IMR-90 (cell line): ENCODE data around the gene PTGDR2. TPM values are rescaled to one million over a fixed set of nuclear protein-coding genes. Genes with fewer than 3 reads are reported as not detected.

Experiments used
- ATAC-seq: fragments of 200-7000 bp; cut with Tn5 transposase; 2 replicates; pipeline ENCODE4 v1.9.1; 2020; ENCODE audit warnings: low read depth, mild to moderate bottlenecking, moderate library complexity
- BruUV-seq: library from RNA; stranded (reverse); fragments of 400-500 nt; replicated peaks from 2 replicates; lab custom pipeline; 2021; lab: Mats Ljungman, UMichigan
- CTCF ChIA-PET: fragments of 300-600 bp; formaldehyde crosslinking; extraction: SDS; loops from one replicate; lab custom pipeline; 2021; ENCODE audit warnings: antibody characterized with exemption; lab: Yijun Ruan, JAX
- POLR2A ChIA-PET: fragments of 300-600 bp; sonication (Branson Sonifier 250); formaldehyde crosslinking; loops from one replicate; lab custom pipeline; 2022; ENCODE audit warnings: antibody characterized with exemption; ENCODE audit not compliant: unreplicated experiment; lab: Charles Lee
- DNase-seq: peaks from one replicate; pipeline ENCODE4 v3.0.0; 2013
- H2AFZ ChIP-seq: replicated peaks from 2 replicates; pipeline ENCODE3; 2013; ENCODE audit warnings: low read length, mild to moderate bottlenecking; ENCODE audit not compliant: poor library complexity
- H2AK5ac ChIP-seq: 2 replicates; pipeline ENCODE4 v1.6.1; 2013; ENCODE audit warnings: low read depth, low read length, inconsistent platforms
- H2AK9ac ChIP-seq: replicated peaks from 2 replicates; pipeline ENCODE3; 2013; ENCODE audit warnings: mild to moderate bottlenecking, low read depth, low read length, moderate library complexity; ENCODE audit not compliant: poor library complexity
- H2BK120ac ChIP-seq: 2 replicates; pipeline ENCODE4 v1.6.1; 2013; ENCODE audit warnings: low read depth, low read length, inconsistent platforms
- H2BK15ac ChIP-seq: 3 replicates; pipeline ENCODE4 v1.6.1; 2013; ENCODE audit warnings: low read depth, low read length, inconsistent platforms
- H2BK20ac ChIP-seq: 2 replicates; pipeline ENCODE4 v1.6.1; 2013; ENCODE audit warnings: low read depth, mild to moderate bottlenecking, inconsistent platforms, low read length, moderate library complexity
- H2BK5ac ChIP-seq: 2 replicates; pipeline ENCODE4 v1.6.1; 2013; ENCODE audit warnings: mild to moderate bottlenecking, low read depth, low read length, inconsistent platforms; ENCODE audit not compliant: poor library complexity, severe bottlenecking
- H3K14ac ChIP-seq: replicated peaks from 2 replicates; pipeline ENCODE4 v1.6.1; 2013; ENCODE audit warnings: low read depth, low read length, inconsistent platforms
- H3K18ac ChIP-seq: 2 replicates; pipeline ENCODE4 v1.6.1; 2013; ENCODE audit warnings: low read depth, low read length, control low read depth
- H3K23ac ChIP-seq: 2 replicates; pipeline ENCODE4 v1.6.1; 2013; ENCODE audit warnings: low read depth, low read length, inconsistent platforms
- H3K27ac ChIP-seq: 2 replicates; pipeline ENCODE4 v1.5.1; 2013; ENCODE audit warnings: mild to moderate bottlenecking, control low read depth, low read length; ENCODE audit not compliant: insufficient read depth
- H3K27me3 ChIP-seq: 2 replicates; pipeline ENCODE4 v1.6.1; 2013; ENCODE audit warnings: low read length; ENCODE audit not compliant: control insufficient read depth, insufficient read depth
- H3K36me3 ChIP-seq: 2 replicates; pipeline ENCODE4 v1.6.1; 2013; ENCODE audit warnings: low read length, mixed read lengths; ENCODE audit not compliant: control insufficient read depth, insufficient read depth
- H3K4ac ChIP-seq: 2 replicates; pipeline ENCODE4 v1.6.1; 2013; ENCODE audit warnings: low read depth, low read length, inconsistent platforms
- H3K4me1 ChIP-seq: 2 replicates; pipeline ENCODE4 v1.6.1; 2013; ENCODE audit warnings: low read length, mixed read lengths; ENCODE audit not compliant: control insufficient read depth, insufficient read depth
- H3K4me2 ChIP-seq: 2 replicates; pipeline ENCODE4 v1.6.1; 2013; ENCODE audit warnings: low read depth, mild to moderate bottlenecking, control low read depth, low read length, moderate library complexity
- H3K4me3 ChIP-seq: 2 replicates; pipeline ENCODE4 v1.5.1; 2013; ENCODE audit warnings: low read depth, mild to moderate bottlenecking, control low read depth, low read length, moderate library complexity; ENCODE audit not compliant: insufficient read depth
- H3K56ac ChIP-seq: 2 replicates; pipeline ENCODE4 v1.6.1; 2013; ENCODE audit warnings: low read length, inconsistent platforms; ENCODE audit not compliant: insufficient read depth; ENCODE audit errors: extremely low read depth
- H3K79me1 ChIP-seq, 2 experiments: 2 replicates each; pipeline ENCODE4 v1.6.1; 2013; ENCODE audit warnings: low read length in 2 of 2, inconsistent platforms in 1 of 2, low read depth in 1 of 2
- H3K9ac ChIP-seq: 2 replicates; pipeline ENCODE4 v1.6.1; 2013; ENCODE audit warnings: low read depth, low read length, control low read depth
- H3K9me1 ChIP-seq: 2 replicates; pipeline ENCODE4 v1.6.1; 2013; ENCODE audit warnings: low read length, inconsistent platforms; ENCODE audit not compliant: insufficient read depth
- H3K9me3 ChIP-seq: 2 replicates; pipeline ENCODE4 v1.6.1; 2013; ENCODE audit warnings: low read length; ENCODE audit not compliant: control insufficient read depth, insufficient read depth
- H4K20me1 ChIP-seq: 2 replicates; pipeline ENCODE4 v1.6.1; 2013; ENCODE audit warnings: low read length, inconsistent platforms; ENCODE audit not compliant: insufficient read depth
- H4K5ac ChIP-seq: 2 replicates; pipeline ENCODE4 v1.6.1; 2013; ENCODE audit warnings: mild to moderate bottlenecking, low read depth, low read length, control low read depth
- H4K8ac ChIP-seq, 2 experiments: 2 replicates each; pipeline ENCODE4 v1.6.1; 2013; ENCODE audit warnings: low read depth in 2 of 2, low read length in 2 of 2, control low read depth in 1 of 2, inconsistent platforms in 1 of 2
- H4K91ac ChIP-seq: 2 replicates; pipeline ENCODE4 v1.6.1; 2013; ENCODE audit warnings: low read depth, low read length, inconsistent platforms; ENCODE audit not compliant: insufficient read depth
- BHLHE40 ChIP-seq: fragments of 150-350 bp; IDR thresholded peaks from 2 replicates; pipeline ENCODE4 v1.6.1; 2016; ENCODE audit warnings: mild to moderate bottlenecking, low read depth, low read length
- CEBPB ChIP-seq: IDR thresholded peaks from 2 replicates; pipeline ENCODE4 v1.6.1; 2012; ENCODE audit warnings: low read depth, low read length, improper control_type of control experiment
- CHD1 ChIP-seq: IDR thresholded peaks from 2 replicates; pipeline ENCODE4 v1.6.1; 2012; ENCODE audit warnings: low read depth, low read length, improper control_type of control experiment
- NFE2L2 ChIP-seq: fragments of 150-350 bp; IDR thresholded peaks from 2 replicates; pipeline ENCODE4 v1.6.1; 2016; ENCODE audit warnings: low read depth, mild to moderate bottlenecking, low read length
- POLR2A ChIP-seq: IDR thresholded peaks from 2 replicates; pipeline ENCODE4 v1.6.1; 2012; ENCODE audit warnings: mild to moderate bottlenecking, low read depth, low read length
- SMC3 ChIP-seq: fragments of 150-350 bp; IDR thresholded peaks from 2 replicates; pipeline ENCODE4 v1.6.1; 2016; ENCODE audit warnings: low read depth, mild to moderate bottlenecking, antibody characterized with exemption, low read length, moderate library complexity
- WGBS, 2 experiments: methylation state at CpG; one replicate each; pipeline versions ENCODE4 v1.1.5 to v1.1.7; 2013; ENCODE audit warnings: missing lambda C conversion rate in 2 of 2; ENCODE audit not compliant: insufficient read length in 1 of 2; ENCODE audit errors: extremely low coverage in 2 of 2; 5-methylcytosine and 5-hydroxymethylcytosine counted together
- dilution Hi-C: fragments of 300-500 bp; cut with HindIII; formaldehyde crosslinking; loops from one replicate; pipeline ENCODE4 v1.14.3; 2018; ENCODE audit warnings: low sequenced_read_pairs; ENCODE audit not compliant: unreplicated experiment
- in situ Hi-C: fragments of 300-500 bp; cut with MboI; formaldehyde crosslinking; loops from 3 replicates; pipeline ENCODE4 v1.14.3; 2019; ENCODE audit warnings: low sequenced_read_pairs, inconsistent platforms, mixed read lengths
- intact Hi-C: fragments of 100-400 bp; cut with micrococcal nuclease; formaldehyde crosslinking; loops from 2 replicates; pipeline ENCODE4 v1.10.0; 2022
- polyA plus RNA-seq, 3 experiments: library from polyadenylated mRNA; depleted of rRNA; stranded (reverse); fragments of >200 nt; gene quantifications; 2 replicates each; pipeline ENCODE4 v1.2.3, GENCODE V29; 2012; ENCODE audit warnings: low replicate concordance in 1 of 3
- total RNA-seq: library from RNA; depleted of rRNA; stranded (reverse); fragments of >200 nt; gene quantifications from 2 replicates; pipeline ENCODE4 v1.2.3, GENCODE V29; 2012
- TF ChIP-seq, protein P1 (sequence below): fragments of 150-350 bp; IDR thresholded peaks from 2 replicates; pipeline ENCODE4 v1.6.1; 2017; ENCODE audit warnings: mild to moderate bottlenecking, antibody characterized with exemption, low read length, low read depth

PTGDR2 gene
- total and polyA plus RNA-seq, 2 of the 4 experiments (the other 2 are of a cell fraction) = under 0.01 to 0.12 TPM

DNA sequence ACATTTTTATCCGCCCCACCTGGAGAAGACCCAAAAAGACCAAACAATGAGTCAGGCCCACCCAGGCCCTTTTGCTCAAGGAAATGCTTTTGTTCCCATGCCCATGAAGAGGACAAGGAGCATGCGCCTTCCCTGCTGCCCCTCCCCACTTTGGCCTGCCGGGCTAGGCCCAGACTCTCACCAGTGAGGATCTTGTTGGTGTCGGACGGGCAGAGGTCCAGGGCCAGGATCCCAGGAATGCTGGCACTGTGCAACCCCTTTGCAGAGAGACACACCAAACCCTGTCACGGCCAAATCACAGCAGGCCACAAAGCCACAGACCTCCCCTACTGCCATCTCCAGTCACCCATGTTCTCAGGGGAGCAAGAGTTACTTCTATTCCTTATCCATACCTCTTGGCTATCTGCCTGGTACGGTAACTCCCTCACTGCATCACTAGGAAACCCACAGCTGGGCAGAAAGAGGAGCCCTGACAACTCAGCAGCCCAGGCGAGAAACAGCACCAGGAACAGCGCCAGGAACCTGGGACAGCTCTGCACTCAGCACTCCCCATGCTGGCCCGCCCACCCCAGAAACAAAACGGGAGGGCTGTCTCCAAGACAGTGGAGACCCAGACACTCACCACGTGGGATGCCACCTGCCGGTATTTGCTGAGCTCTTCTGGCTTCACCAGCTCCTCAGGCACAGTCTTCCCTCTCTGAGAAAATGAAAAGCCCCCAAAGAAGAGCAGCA, 45.1 kb upstream of the PTGDR2 start:
- Histone ChIP-seq H2AK5ac (no peak overlapping the region), H3K79me1 (peaks cover 9 to 45% of the 10 kb centered on the region in 2 experiments; a peak in 3 of 4 replicates), H2BK15ac (no peak overlapping the region), H4K8ac (no peak overlapping the region), H2BK120ac (no peak overlapping the region), H4K91ac (no peak overlapping the region), H3K23ac (no peak overlapping the region), H2AK9ac (no peak overlapping the region), H3K9me1 (no peaks in the 10 kb centered on the region), H3K4me2 (no peak overlapping the region), H3K4ac (no peak overlapping the region), H3K4me3 (no peak overlapping the region), H3K27ac (no peak overlapping the region), H3K9ac (no peak overlapping the region), H4K5ac (no peak overlapping the region), H3K4me1 (peaks cover 3% of the 10 kb centered on the region; the same call in 1 of the 2 replicates), H2AFZ (no peak overlapping the region), H3K36me3 (peaks cover 56% of the 10 kb centered on the region), H3K56ac (no peak overlapping the region), H2BK20ac (no peak overlapping the region), H3K14ac (no peak overlapping the region), H2BK5ac (no peak overlapping the region), H4K20me1 (peaks cover 28% of the 10 kb centered on the region), H3K18ac (no peak overlapping the region), H3K9me3 (no peaks in the 10 kb centered on the region), H3K27me3 (no peaks in the 10 kb centered on the region)
- CTCF ChIA-PET = interaction anchor here (0.6 to 1.7 kb wide), 2 partner anchors 46 to 70 kb away, joined by 3 to 24 read pairs; no protein-coding TSS in a partner anchor
- intact Hi-C loops (no loop called here), in situ Hi-C loops (loop anchor here (25.0 kb wide), 1 partner anchor 1314 kb away; no protein-coding TSS in a partner anchor), dilution Hi-C loops (no loop called here)
- ATAC-seq = no peak
- WGBS, 2 experiments = 100% methylated on average over 1 of the region's 13 CpGs; no CpG with 5 or more reads in 1 of the 2 experiments
- TF ChIP-seq SMC3 (no peak), NFE2L2 (no peak), CHD1 (no peak), CEBPB (no peak), POLR2A (no peak), BHLHE40 (no peak)
- TF ChIP-seq, protein P1, sequence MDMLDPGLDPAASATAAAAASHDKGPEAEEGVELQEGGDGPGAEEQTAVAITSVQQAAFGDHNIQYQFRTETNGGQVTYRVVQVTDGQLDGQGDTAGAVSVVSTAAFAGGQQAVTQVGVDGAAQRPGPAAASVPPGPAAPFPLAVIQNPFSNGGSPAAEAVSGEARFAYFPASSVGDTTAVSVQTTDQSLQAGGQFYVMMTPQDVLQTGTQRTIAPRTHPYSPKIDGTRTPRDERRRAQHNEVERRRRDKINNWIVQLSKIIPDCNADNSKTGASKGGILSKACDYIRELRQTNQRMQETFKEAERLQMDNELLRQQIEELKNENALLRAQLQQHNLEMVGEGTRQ = no peak
- no peak for DNase-seq
- POLR2A ChIA-PET = no interaction called here
- BruUV-seq = no TSS peak
